ENCODE measurements around the gene WDR4. TPM values are rescaled to one million over a fixed set of nuclear protein-coding genes. Genes with fewer than 3 reads are reported as not detected.
"Not testable (repeated sequence)": the region's sequence is repeated elsewhere in the genome, so short reads cannot be mapped to it uniquely, and the experiment has no call there.

The WDR4 gene
- total RNA-seq, 4 donors from 2014 or later: 6.6 to 22.7 (median 10.3) TPM

GRCh38 chr21:42887326-42887725 is 8.0 kb upstream of the WDR4 start:
- H3K27ac ChIP-seq: no peak overlapping the region
- DNase-seq: no peak
- in situ Hi-C loops (cut with MboI; ENCODE audit: low pct_ligation_motif_present in 1 of 4, low pct_unique_long_range_greater_than_20kb in 1 of 4, low sequenced_read_pairs in 3 of 4) (no loop called here), intact Hi-C loops (cut with DNase I; ENCODE audit: low total_unique reads) (no loop called here)
- TF ChIP-seq POLR2AphosphoS5 (IDR thresholded peaks at IDR 0.05) (no peak), EP300 (IDR thresholded peaks at IDR 0.05; ENCODE audit: low read depth) (no peak), POLR2A (IDR thresholded peaks at IDR 0.05) (no peak)
- TF ChIP-seq, protein P1, sequence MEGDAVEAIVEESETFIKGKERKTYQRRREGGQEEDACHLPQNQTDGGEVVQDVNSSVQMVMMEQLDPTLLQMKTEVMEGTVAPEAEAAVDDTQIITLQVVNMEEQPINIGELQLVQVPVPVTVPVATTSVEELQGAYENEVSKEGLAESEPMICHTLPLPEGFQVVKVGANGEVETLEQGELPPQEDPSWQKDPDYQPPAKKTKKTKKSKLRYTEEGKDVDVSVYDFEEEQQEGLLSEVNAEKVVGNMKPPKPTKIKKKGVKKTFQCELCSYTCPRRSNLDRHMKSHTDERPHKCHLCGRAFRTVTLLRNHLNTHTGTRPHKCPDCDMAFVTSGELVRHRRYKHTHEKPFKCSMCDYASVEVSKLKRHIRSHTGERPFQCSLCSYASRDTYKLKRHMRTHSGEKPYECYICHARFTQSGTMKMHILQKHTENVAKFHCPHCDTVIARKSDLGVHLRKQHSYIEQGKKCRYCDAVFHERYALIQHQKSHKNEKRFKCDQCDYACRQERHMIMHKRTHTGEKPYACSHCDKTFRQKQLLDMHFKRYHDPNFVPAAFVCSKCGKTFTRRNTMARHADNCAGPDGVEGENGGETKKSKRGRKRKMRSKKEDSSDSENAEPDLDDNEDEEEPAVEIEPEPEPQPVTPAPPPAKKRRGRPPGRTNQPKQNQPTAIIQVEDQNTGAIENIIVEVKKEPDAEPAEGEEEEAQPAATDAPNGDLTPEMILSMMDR (IDR thresholded peaks at IDR 0.05): no peak
- WGBS, 2 donors (ENCODE audit: low coverage in 1 of 2): 93 to 97% methylated on average over 5 of the region's 5 CpGs
- no peaks in the 10 kb centered on the region for H3K36me3 ChIP-seq
- H3K4me3 ChIP-seq: no peak overlapping the region
- H3K27me3 ChIP-seq: no peaks in the 10 kb centered on the region
- no peaks in the 10 kb centered on the region for H3K9me3 ChIP-seq
- H3K4me1 ChIP-seq: peaks cover 0 to 3% (median under 1%) of the 10 kb centered on the region in 4 donors

- in situ Hi-C loops (cut with MboI; ENCODE audit: low pct_ligation_motif_present in 1 of 4, low pct_unique_long_range_greater_than_20kb in 1 of 4, low sequenced_read_pairs in 3 of 4): no loop called here
- intact Hi-C loops (cut with DNase I; ENCODE audit: low total_unique reads): no loop called here
- H3K27ac ChIP-seq: no peak overlapping the region
- H3K27me3 ChIP-seq: no peaks in the 10 kb centered on the region
- H3K4me3 ChIP-seq: no peak overlapping the region
- peaks cover 0 to 7% (median 5%) of the 10 kb centered on the region in 4 donors for H3K4me1 ChIP-seq
- H3K36me3 ChIP-seq: no peaks in the 10 kb centered on the region
- WGBS, 2 donors (ENCODE audit: low coverage in 1 of 2): 67 to 94% methylated on average over 1 of the region's 1 CpG
- TF ChIP-seq POLR2AphosphoS5 (IDR thresholded peaks at IDR 0.05): no peak
- no peak for TF ChIP-seq EP300 (IDR thresholded peaks at IDR 0.05; ENCODE audit: low read depth)
- TF ChIP-seq, protein P1 (IDR thresholded peaks at IDR 0.05): no peak
- no peak for TF ChIP-seq POLR2A (IDR thresholded peaks at IDR 0.05)
- H3K9me3 ChIP-seq: no peaks in the 10 kb centered on the region
- no peak for DNase-seq
These were observed 4.6 kb upstream of the WDR4 start for GRCh38 chr21:42883921-42884320.

DNA sequence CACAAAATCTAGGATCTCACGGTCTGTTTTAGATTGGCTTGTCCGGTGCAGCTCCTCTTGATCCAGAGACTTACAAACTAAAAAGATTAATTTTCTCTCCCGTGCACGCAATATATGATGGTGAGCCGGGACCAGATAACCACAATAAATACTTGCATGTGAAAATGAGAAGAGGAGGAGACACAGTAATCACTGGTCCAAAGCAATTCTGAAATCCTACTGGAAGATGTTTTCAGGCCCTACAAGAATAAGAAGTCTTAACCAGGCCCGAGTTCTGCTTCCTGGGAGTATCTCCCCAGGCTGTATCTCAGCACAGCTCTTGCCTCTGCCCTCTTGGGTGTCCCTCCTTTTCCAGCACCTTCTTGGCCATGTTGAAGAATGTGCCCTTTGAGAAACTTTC is 1.0 kb upstream of the WDR4 start:
- Histone ChIP-seq H3K27me3 (no peaks in the 10 kb centered on the region), H3K4me1 (peaks cover 6 to 19% (median 12%) of the 10 kb centered on the region in 4 donors), H3K27ac (peak overlapping the region in 1 of 4 donors; percentile 92), H3K9me3 (no peaks in the 10 kb centered on the region), H3K4me3 (peak overlapping the region in 1 of 4 donors; percentile 99), H3K36me3 (peaks cover 0 to 3% (median 0%) of the 10 kb centered on the region in 4 donors)
- TF ChIP-seq, protein P1 (IDR thresholded peaks at IDR 0.05): no peak
- TF ChIP-seq POLR2A (IDR thresholded peaks at IDR 0.05) (no peak), EP300 (IDR thresholded peaks at IDR 0.05; ENCODE audit: low read depth) (no peak), POLR2AphosphoS5 (IDR thresholded peaks at IDR 0.05) (no peak)
- WGBS, 2 donors (ENCODE audit: low coverage in 1 of 2): 86 to 92% methylated on average over 3 to 6 of the region's 6 CpGs
- DNase-seq: no peak
- in situ Hi-C loops (cut with MboI; ENCODE audit: low pct_ligation_motif_present in 1 of 4, low pct_unique_long_range_greater_than_20kb in 1 of 4, low sequenced_read_pairs in 3 of 4): no loop called here
- intact Hi-C loops (cut with DNase I; ENCODE audit: low total_unique reads): no loop called here

DNA sequence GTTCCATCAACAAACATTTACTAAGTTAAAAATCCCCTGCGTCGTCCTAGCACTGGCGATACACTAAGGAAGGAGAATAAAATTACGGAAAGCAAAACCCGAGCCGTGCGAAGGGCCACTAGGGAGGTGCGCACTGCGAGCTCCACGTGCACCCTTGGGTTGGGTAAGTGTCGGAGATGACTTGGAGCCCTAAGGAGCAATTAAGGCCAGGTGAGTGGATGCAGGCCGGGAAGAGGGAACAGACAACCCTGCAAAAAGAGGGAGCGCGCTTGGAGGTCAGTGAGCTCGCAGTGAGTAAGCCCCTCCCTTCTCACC is 704 bp downstream of the WDR4 start:
- 0% methylated on average over 15 of the region's 15 CpGs; no CpG with 5 or more reads in 1 of the 2 donors for WGBS, 2 donors (ENCODE audit: low coverage in 1 of 2)

GRCh38 chr21:42875811-42876210 is 3.5 kb downstream of the WDR4 start:
- peaks cover 6 to 19% (median 12%) of the 10 kb centered on the region in 4 donors for H3K4me1 ChIP-seq
- H3K4me3 ChIP-seq; H3K27me3 ChIP-seq; DNase-seq; in situ Hi-C loops (cut with MboI; ENCODE audit: low pct_ligation_motif_present in 1 of 4, low pct_unique_long_range_greater_than_20kb in 1 of 4, low sequenced_read_pairs in 3 of 4); H3K9me3 ChIP-seq; intact Hi-C loops (cut with DNase I; ENCODE audit: low total_unique reads); H3K27ac ChIP-seq: not testable (repeated sequence)
- H3K36me3 ChIP-seq: peaks cover 0 to 32% (median 15%) of the 10 kb centered on the region in 4 donors
- WGBS, 2 donors (ENCODE audit: low coverage in 1 of 2): 94 to 100% methylated on average over 3 to 10 of the region's 10 CpGs

More for the DNA sequence above, 704 bp downstream of the WDR4 start:
- peak overlapping the region; percentile 64 to 99 (median 96) for H3K4me3 ChIP-seq
- in situ Hi-C loops (cut with MboI; ENCODE audit: low pct_ligation_motif_present in 1 of 4, low pct_unique_long_range_greater_than_20kb in 1 of 4, low sequenced_read_pairs in 3 of 4) (no loop called here), intact Hi-C loops (cut with DNase I; ENCODE audit: low total_unique reads) (no loop called here)
- H3K27me3 ChIP-seq: no peaks in the 10 kb centered on the region
- H3K36me3 ChIP-seq: peaks cover 0 to 9% (median 1%) of the 10 kb centered on the region in 4 donors
- DNase-seq: no peak
- H3K27ac ChIP-seq: peak overlapping the region; percentile 83 to 99 (median 91)
- no peaks in the 10 kb centered on the region for H3K9me3 ChIP-seq
- TF ChIP-seq EP300 (IDR thresholded peaks at IDR 0.05; ENCODE audit: low read depth) (no peak), POLR2A (IDR thresholded peaks at IDR 0.05) (no peak), POLR2AphosphoS5 (IDR thresholded peaks at IDR 0.05) (no peak)
- TF ChIP-seq, protein P1 (IDR thresholded peaks at IDR 0.05): no peak
- H3K4me1 ChIP-seq: peaks cover 6 to 19% (median 12%) of the 10 kb centered on the region in 4 donors

All from transverse colon (tissue), 4 donors.